DOHH2 (cell line): ENCODE data around the gene IL12A.

Source experiments
- H3F3A ChIP-seq: fragments of 200-600 bp; sonication (generic), shearing (Covaris generic); 2 replicates; pipeline ENCODE4 v1.6.0; 2016; ENCODE audit warnings: antibody characterized with exemption, mild to moderate bottlenecking; ENCODE audit not compliant: control insufficient read depth, insufficient read depth
- H3K27ac ChIP-seq: fragments of 200-600 bp; sonication (generic); 2 replicates; pipeline ENCODE4 v1.5.1; 2014; ENCODE audit warnings: low read depth, mild to moderate bottlenecking, low read length, moderate library complexity
- H3K27me3 ChIP-seq: fragments of 200-600 bp; sonication (generic); 2 replicates; pipeline ENCODE4 v1.6.1; 2014; ENCODE audit warnings: mild to moderate bottlenecking, low read length, mixed read lengths; ENCODE audit not compliant: control insufficient read depth
- H3K36me3 ChIP-seq: fragments of 200-600 bp; sonication (generic); 2 replicates; pipeline ENCODE4 v1.6.1; 2014; ENCODE audit warnings: mild to moderate bottlenecking, low read length, moderate library complexity, mixed read lengths; ENCODE audit not compliant: control insufficient read depth
- H3K4me1 ChIP-seq: fragments of 200-600 bp; sonication (generic); 2 replicates; pipeline ENCODE4 v1.6.1; 2014; ENCODE audit warnings: mild to moderate bottlenecking, low read length, mixed read lengths; ENCODE audit not compliant: control insufficient read depth
- H3K4me2 ChIP-seq: fragments of 200-600 bp; sonication (generic); 2 replicates; pipeline ENCODE4 v1.6.0; 2014; ENCODE audit warnings: mild to moderate bottlenecking, low read length, moderate library complexity
- H3K4me3 ChIP-seq: fragments of 200-600 bp; sonication (generic); 2 replicates; pipeline ENCODE4 v1.5.1; 2014; ENCODE audit warnings: mild to moderate bottlenecking, low read length, mixed read lengths
- H3K79me2 ChIP-seq: fragments of 200-600 bp; sonication (generic); 2 replicates; pipeline ENCODE4 v1.6.1; 2014; ENCODE audit warnings: mild to moderate bottlenecking, low read length, mixed read lengths; ENCODE audit not compliant: control insufficient read depth
- H3K9me2 ChIP-seq: fragments of 200-600 bp; sonication (generic); replicated peaks from 2 replicates; pipeline ENCODE4 v1.6.1; 2014; ENCODE audit warnings: mild to moderate bottlenecking, low read length, mixed read lengths; ENCODE audit not compliant: control insufficient read depth
- H3K9me3 ChIP-seq: fragments of 200-600 bp; sonication (generic); 2 replicates; pipeline ENCODE4 v1.6.1; 2014; ENCODE audit warnings: antibody characterized with exemption, low read length, mixed read lengths; ENCODE audit not compliant: control insufficient read depth, insufficient read depth
- H4K20me1 ChIP-seq: fragments of 200-600 bp; sonication (generic); 2 replicates; pipeline ENCODE4 v1.6.0; 2014; ENCODE audit warnings: low read depth, mild to moderate bottlenecking, antibody characterized with exemption, low read length, moderate library complexity; ENCODE audit not compliant: control insufficient read depth, insufficient read depth
- CTCF ChIP-seq: fragments of 200-600 bp; sonication (generic); IDR thresholded peaks from one replicate; pipeline ENCODE4 v1.5.1; 2014; ENCODE audit warnings: antibody characterized with exemption, mild to moderate bottlenecking, low read depth, low read length; ENCODE audit not compliant: poor library complexity, severe bottlenecking
- EZH2phosphoT487 ChIP-seq: fragments of 200-600 bp; sonication (generic); IDR thresholded peaks from 2 replicates; pipeline ENCODE4 v1.6.1; 2017; ENCODE audit warnings: borderline replicate concordance, mild to moderate bottlenecking, antibody characterized with exemption, low read length, moderate library complexity, mixed read lengths

Gene IL12A

GRCh38 chr3:160040181-160040580 lies 51.5 kb downstream of the IL12A start:
- TF ChIP-seq CTCF = no peak
- TF ChIP-seq EZH2phosphoT487 = no peak

DNA sequence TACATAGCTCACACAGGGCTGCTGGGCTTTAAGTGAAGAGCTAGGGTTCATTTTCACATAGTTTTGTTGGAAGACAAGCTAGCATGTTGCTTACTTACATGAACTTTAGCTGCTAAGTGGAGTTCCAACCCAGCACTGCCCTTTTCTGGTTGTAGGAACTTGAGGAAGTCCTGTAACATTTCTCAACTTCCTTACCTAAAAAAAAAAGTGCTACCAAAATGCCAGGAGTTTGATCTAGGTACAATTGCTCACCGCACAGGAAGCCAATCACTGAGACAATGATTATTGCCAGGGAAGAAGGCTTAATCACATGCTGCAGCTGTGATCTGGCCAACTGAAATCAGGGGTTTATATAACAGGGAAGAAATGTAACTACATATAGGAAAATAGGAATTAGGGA lies 52.8 kb downstream of the IL12A start:
- Histone ChIP-seq H3K4me3 (no peak overlapping the region), H3F3A (no peaks in the 10 kb centered on the region), H4K20me1 (no peaks in the 10 kb centered on the region), H3K27ac (no peak overlapping the region), H3K9me3 (peaks cover 15% of the 10 kb centered on the region), H3K36me3 (no peaks in the 10 kb centered on the region), H3K4me2 (no peak overlapping the region), H3K27me3 (no peaks in the 10 kb centered on the region), H3K79me2 (no peaks in the 10 kb centered on the region), H3K4me1 (no peaks in the 10 kb centered on the region), H3K9me2 (no peaks in the 10 kb centered on the region)
- TF ChIP-seq CTCF = no peak
- no peak for TF ChIP-seq EZH2phosphoT487

More at GRCh38 chr3:160040181-160040580, 51.5 kb downstream of the IL12A start:
- no peaks in the 10 kb centered on the region for H3K4me1 ChIP-seq
- H3K36me3 ChIP-seq = no peaks in the 10 kb centered on the region
- H3K9me2 ChIP-seq = no peaks in the 10 kb centered on the region
- peaks cover 15% of the 10 kb centered on the region for H3K9me3 ChIP-seq
- H3K79me2 ChIP-seq = no peaks in the 10 kb centered on the region
- H3F3A ChIP-seq = no peaks in the 10 kb centered on the region
- H3K4me3 ChIP-seq = no peak overlapping the region
- H3K4me2 ChIP-seq = no peak overlapping the region
- no peaks in the 10 kb centered on the region for H4K20me1 ChIP-seq
- H3K27me3 ChIP-seq = no peaks in the 10 kb centered on the region
- H3K27ac ChIP-seq = no peak overlapping the region

- no peaks in the 10 kb centered on the region for H3K27me3 ChIP-seq
- peaks cover 5% of the 10 kb centered on the region for H3K4me1 ChIP-seq
- no peaks in the 10 kb centered on the region for H3K9me2 ChIP-seq
- H3K4me3 ChIP-seq = no peak overlapping the region
- no peaks in the 10 kb centered on the region for H3K36me3 ChIP-seq
- no peaks in the 10 kb centered on the region for H3K79me2 ChIP-seq
- H3K27ac ChIP-seq = no peak overlapping the region
- H4K20me1 ChIP-seq = no peaks in the 10 kb centered on the region
- TF ChIP-seq EZH2phosphoT487 (no peak), CTCF (no peak)
- H3K4me2 ChIP-seq = no peak overlapping the region
- peaks cover 15% of the 10 kb centered on the region for H3K9me3 ChIP-seq
- H3F3A ChIP-seq = no peaks in the 10 kb centered on the region
These were observed 55.5 kb downstream of the IL12A start for GRCh38 chr3:160044121-160044520.
